Activated CD4-positive, alpha-beta T cell treated with anti-CD3 and anti-CD28 coated beads, Interleukin-2, amount 10 ng/mL, durations not matched to agents 24 days and 14 days (primary cell): Measurements from ENCODE around the gene HERC5. TPM values are rescaled to one million over a fixed set of nuclear protein-coding genes. Genes with fewer than 3 reads are reported as not detected.
A peak's percentile ranks its signal among the peaks of the same experiment; 100 is the strongest.

Experiments
- DNase-seq: peaks from one replicate; pipeline ENCODE4 v3.0.0; 2022
- H3K27ac Mint-ChIP-seq: one replicate; pipeline ENCODE4 v1.8.0; 2022; ENCODE audit warnings: mild to moderate bottlenecking, mixed read lengths
- H3K27me3 Mint-ChIP-seq: one replicate; pipeline ENCODE4 v1.8.0; 2022; ENCODE audit warnings: mixed read lengths
- H3K36me3 Mint-ChIP-seq: one replicate; pipeline ENCODE4 v1.8.0; 2022; ENCODE audit warnings: low read depth, mild to moderate bottlenecking, mixed read lengths
- H3K4me1 Mint-ChIP-seq: one replicate; pipeline ENCODE4 v1.8.0; 2021; ENCODE audit warnings: mixed read lengths
- H3K4me3 Mint-ChIP-seq: one replicate; pipeline ENCODE4 v1.8.0; 2022; ENCODE audit warnings: mild to moderate bottlenecking, moderate library complexity, mixed read lengths
- H3K9me3 Mint-ChIP-seq: one replicate; pipeline ENCODE4 v1.8.0; 2021; ENCODE audit warnings: mixed read lengths
- intact Hi-C: fragments of 100-400 bp; cut with micrococcal nuclease; formaldehyde crosslinking; loops from one replicate; pipeline ENCODE4 v1.15.1; 2023
- total RNA-seq: library from RNA; stranded (reverse); gene quantifications from 2 replicates; pipeline ENCODE4 v1.2.3, GENCODE V29; 2022

Gene HERC5
- total RNA-seq, 1 donor from 2014 or later, result 18.1 TPM

DNA sequence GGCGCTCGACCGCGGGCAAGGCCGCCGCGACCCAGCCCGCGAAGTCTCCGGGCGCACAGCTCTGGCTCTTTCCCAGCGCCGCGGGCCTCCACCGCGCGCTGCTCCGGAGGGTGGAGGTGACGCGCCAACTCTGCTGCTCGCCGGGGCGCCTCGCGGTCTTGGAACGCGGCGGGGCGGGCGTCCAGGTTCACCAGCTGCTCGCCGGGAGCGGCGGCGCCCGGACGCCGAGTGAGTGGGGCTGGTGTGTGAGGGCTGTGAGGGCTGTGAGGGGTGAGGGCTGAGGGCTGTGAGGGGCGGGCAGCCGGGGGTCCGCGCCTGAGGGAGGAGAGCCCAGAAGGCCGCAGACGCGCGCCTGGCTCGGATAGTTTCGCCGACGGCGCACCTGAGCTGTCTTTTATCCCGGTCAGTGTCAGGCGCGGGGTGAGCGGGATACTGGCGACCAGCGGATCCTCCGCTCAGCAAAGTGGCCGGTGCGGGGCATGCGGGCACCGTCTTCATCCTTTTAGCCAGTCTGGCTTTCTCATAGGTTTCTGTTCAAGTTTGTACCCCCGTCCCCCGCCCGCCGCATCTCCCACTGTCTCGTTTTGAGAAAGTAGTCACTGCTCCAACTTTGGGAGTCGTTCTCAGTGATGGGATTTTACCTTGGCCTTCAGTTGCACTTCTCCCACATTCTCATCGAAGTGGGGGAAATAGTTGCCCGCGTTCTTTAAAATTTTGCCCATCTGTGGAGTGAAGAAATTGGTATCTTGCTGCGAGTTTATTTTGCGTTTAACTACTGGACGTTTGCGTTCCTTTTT lies 586 bp downstream of the HERC5 start:
- peaks cover 3% of the 10 kb centered on the region for H3K9me3 Mint-ChIP-seq
- intact Hi-C loops, result loop anchor here (1.0 to 10.0 kb wide), 4 partner anchors 75 to 837 kb away; partner anchors contain the start of genes PKD2 and PPM1K
- no peak for DNase-seq
- H3K4me3 Mint-ChIP-seq, result peak overlapping the region; percentile 93
- no peaks in the 10 kb centered on the region for H3K27me3 Mint-ChIP-seq
- H3K36me3 Mint-ChIP-seq, result peaks cover 31% of the 10 kb centered on the region
- peak overlapping the region; percentile 100 for H3K27ac Mint-ChIP-seq
- H3K4me1 Mint-ChIP-seq, result peaks cover 51% of the 10 kb centered on the region

DNA sequence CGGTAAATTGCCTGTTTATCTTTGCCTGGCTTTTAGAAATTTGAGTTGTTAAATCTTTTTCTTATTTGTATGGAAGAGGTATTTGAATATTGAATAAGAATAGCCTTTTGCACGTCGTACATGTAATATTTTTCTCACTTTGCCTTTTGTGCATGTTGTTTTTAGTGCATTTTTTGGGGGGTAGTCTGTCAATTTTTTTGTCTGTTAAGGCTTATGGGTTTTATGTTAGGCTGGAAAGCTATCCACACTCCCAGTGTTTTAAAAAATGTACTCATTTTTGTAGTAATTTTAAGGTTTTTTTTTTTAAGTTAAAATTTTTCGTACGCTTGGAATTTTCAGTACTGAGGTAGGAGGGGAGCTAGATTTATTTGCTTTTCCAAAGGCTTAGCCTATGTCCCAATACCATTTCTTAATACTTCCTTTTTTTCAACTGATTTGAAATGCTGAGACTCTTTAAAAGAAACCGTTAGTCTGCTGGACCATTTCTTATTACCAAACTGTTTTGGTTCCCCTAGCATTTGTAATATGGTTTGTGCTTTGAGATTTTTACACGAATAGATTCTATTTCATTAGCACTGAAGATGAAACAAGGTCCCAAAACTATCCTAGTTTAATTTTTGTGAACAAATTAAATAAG lies 1.3 kb downstream of the HERC5 start:
- Mint-ChIP-seq H3K9me3 (peaks cover 3% of the 10 kb centered on the region), H3K27me3 (no peaks in the 10 kb centered on the region), H3K27ac (peak overlapping the region; percentile 92), H3K4me3 (peak overlapping the region; percentile 93), H3K4me1 (peaks cover 52% of the 10 kb centered on the region), H3K36me3 (peaks cover 31% of the 10 kb centered on the region)
- no peak for DNase-seq
- intact Hi-C loops, result loop anchor here (5.0 to 10.0 kb wide), 2 partner anchors 451 to 837 kb away; partner anchors contain the start of gene PKD2

DNA sequence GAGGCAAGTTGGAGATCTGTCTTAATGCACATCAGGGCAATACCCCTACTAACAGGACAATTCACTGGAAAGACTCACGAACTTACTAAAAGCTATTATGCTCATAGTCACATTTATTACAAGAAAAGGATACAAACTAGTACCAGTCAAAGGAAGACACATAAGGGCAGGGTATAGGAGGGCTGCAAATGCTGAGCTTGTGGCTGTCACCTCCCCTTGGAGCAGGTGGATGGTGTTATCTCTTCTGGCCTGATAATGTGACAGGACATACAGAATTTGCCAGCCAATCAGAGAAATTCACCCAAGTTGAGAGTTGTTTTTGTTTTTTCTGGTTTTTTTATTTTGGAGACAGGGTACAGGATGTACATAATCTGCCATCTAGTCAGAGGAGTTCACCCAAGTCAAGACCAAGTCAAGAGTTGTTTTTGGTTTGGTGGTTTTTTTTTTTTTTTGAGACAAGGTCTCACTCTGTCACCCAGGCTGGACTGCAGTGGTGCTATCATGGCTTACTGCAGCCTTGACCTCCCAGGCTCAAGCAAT lies 8.8 kb downstream of the HERC5 start:
- intact Hi-C loops, result no loop called here
- Mint-ChIP-seq H3K4me3 (no peak overlapping the region), H3K9me3 (no peaks in the 10 kb centered on the region), H3K27me3 (no peaks in the 10 kb centered on the region), H3K27ac (peak overlapping the region; percentile 30), H3K4me1 (peaks cover 28% of the 10 kb centered on the region), H3K36me3 (peaks cover 70% of the 10 kb centered on the region)
- DNase-seq, result peak; percentile 58

DNA sequence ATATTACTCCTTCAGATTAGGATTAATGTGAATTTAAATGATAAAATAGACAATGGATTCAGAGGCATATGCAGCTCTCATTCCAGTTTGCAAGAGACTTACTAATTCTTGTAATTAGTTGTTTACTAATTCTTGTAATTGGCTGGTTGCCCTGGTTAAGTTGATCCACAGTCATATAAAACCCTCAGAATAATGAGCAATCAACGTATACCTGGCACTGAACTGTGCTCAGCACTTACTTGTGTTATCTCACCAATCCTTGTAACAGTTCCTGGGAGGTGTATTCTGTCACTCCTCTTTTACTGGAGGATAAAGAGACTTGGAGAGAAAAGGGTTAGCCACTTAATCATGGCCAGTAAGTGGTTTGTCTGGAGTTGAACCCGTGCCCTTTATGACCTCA lies 10.5 kb downstream of the HERC5 start:
- intact Hi-C loops, result no loop called here
- Mint-ChIP-seq H3K27me3 (no peaks in the 10 kb centered on the region), H3K27ac (no peak overlapping the region), H3K4me3 (no peak overlapping the region), H3K36me3 (peaks cover 72% of the 10 kb centered on the region), H3K9me3 (no peaks in the 10 kb centered on the region), H3K4me1 (peaks cover 15% of the 10 kb centered on the region)
- DNase-seq, result peak; percentile 37

DNA sequence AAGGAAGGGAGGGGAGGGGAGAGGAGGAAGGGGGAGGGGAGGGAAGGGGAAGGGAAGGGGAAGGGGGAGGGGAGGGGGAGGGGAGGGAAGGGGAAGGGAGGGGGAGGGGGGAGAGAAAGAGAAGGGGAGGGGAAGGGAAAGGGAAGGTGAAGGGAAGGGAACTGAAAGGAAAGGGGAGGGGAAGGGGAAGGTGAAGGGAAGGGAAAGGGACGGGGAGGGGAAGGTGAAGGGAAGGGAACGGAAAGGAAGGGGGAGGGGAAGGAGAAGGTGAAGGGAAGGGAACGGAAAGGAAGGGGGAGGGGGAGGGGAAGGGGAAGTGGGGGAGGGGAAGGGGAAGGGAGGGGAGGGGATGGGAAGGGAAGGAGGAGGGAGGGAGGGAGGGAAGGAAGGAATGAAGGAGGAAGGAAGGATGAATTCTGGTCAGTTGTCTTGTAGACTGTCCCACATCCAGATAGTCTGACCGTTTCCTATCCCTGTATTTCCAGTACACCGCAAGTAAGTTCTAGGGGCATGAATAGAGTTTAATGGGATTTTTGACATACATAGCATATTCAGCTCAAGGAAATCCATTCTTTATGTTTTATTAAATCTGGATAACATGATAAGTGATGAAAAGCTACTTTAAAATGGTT lies 20.4 kb downstream of the HERC5 start:
- H3K4me3 Mint-ChIP-seq, result no peak overlapping the region
- H3K9me3 Mint-ChIP-seq, result no peaks in the 10 kb centered on the region
- peaks cover 4% of the 10 kb centered on the region for H3K4me1 Mint-ChIP-seq
- no peak for DNase-seq
- intact Hi-C loops, result no loop called here
- H3K27me3 Mint-ChIP-seq, result no peaks in the 10 kb centered on the region
- H3K36me3 Mint-ChIP-seq, result peaks cover 50% of the 10 kb centered on the region
- no peak overlapping the region for H3K27ac Mint-ChIP-seq

DNA sequence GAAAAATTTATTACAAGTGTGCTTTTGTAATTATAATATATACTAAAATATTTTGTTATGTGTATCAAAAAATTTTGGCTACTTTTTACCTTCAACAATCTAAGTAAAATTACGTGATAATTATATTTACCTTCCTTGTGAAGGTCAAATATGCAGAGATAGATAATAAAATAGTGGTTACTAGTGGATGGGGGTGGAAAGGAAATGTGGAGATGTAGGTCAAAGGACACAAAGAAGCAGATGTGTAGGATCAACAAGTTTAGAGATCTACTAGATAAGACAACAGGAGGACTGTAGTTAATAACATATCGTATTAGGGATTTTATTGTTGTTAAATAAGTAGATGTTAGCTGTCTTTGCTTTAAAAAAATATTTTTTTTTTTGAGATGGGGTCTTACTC lies 21.3 kb downstream of the HERC5 start:
- Mint-ChIP-seq H3K4me3 (no peak overlapping the region), H3K27me3 (no peaks in the 10 kb centered on the region), H3K4me1 (peaks cover 2% of the 10 kb centered on the region), H3K36me3 (peaks cover 44% of the 10 kb centered on the region), H3K9me3 (no peaks in the 10 kb centered on the region), H3K27ac (no peak overlapping the region)
- no peak for DNase-seq
- intact Hi-C loops, result no loop called here

DNA sequence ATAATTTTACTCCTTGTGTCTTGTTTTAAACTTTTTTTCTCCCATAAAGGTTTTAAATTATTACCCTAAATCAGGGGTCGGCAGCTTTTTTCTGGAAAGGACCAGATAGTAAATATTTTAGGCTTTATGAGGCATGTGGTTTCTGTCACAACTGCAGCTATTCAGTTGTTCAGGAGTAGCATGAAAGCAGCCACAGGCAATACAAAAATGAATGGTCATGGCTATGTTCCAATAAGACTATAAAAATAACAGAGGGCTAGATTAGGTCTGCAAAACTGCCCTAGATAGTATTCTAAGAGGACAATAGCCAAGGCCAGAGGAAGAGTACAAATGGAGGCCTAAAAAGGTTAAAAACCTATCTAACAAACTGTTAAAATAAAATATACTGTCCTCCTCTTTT lies 24.6 kb downstream of the HERC5 start:
- Mint-ChIP-seq H3K27ac (no peak overlapping the region), H3K9me3 (no peaks in the 10 kb centered on the region), H3K36me3 (peaks cover 36% of the 10 kb centered on the region), H3K4me3 (no peak overlapping the region), H3K4me1 (no peaks in the 10 kb centered on the region), H3K27me3 (no peaks in the 10 kb centered on the region)
- intact Hi-C loops, result no loop called here
- DNase-seq, result no peak

DNA sequence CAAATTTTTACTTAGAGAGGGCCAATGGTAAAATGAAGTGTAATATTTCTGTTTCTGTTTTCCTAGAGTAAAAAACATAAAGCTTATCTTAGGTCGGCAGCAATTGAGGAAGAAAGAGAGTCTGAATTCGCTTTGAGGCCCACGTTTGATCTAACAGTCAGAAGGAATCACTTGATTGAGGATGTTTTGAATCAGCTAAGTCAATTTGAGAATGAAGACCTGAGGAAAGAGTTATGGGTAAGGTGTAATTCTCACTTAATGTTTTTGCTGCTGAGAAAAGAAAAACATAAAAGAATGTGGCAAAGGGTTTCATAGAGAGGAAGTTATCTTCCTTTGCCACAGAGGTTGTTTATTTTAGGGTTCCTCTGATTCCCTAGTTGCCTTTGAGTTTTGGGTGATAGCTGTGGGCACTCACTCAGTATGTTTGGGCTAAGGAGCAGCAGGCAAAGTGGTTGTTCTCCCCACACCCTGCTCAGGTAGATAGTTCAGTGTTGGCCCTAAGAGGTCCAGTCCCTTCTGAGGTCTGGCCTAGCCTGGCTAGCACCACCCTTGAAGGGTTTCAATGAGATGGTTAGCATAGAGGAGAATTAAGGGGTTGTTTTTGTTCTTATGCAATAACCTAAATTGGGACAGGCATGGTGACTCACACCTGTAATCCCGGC lies 32.3 kb downstream of the HERC5 start:
- H3K36me3 Mint-ChIP-seq, result peaks cover 54% of the 10 kb centered on the region
- intact Hi-C loops, result loop anchor here (1.0 kb wide), 1 partner anchor 33 kb away; no protein-coding TSS in a partner anchor

DNA sequence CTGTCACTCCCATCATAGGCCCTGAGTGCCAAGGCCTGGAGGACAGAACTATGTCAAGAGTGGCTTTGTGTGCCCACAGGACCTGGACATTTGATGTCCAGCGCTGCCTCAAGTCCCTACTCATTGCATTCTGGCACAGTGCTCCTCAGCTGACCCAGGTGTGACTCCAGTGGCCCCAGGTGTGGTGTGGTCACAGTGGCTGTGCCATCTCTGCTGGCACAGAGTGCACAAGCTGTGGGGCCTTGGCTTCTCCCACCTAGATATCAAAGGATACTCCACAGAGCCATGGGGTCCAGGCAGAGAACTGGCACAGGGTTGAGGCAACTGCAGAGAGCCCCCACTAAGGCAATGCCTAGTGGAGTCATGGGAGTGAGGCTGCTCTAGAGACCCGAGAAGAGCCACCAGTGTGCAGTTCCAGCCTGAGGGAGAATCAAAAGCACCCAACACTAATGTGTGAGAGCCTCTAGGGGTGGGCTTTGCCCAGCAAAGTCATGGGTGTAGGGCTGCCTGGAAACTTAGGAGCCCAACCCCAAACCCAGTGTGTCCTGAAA lies 41.0 kb downstream of the HERC5 start:
- H3K9me3 Mint-ChIP-seq, result no peaks in the 10 kb centered on the region
- DNase-seq, result no peak
- no peak overlapping the region for H3K4me3 Mint-ChIP-seq
- H3K36me3 Mint-ChIP-seq, result peaks cover 58% of the 10 kb centered on the region
- peaks cover 5% of the 10 kb centered on the region for H3K4me1 Mint-ChIP-seq
- H3K27ac Mint-ChIP-seq, result no peak overlapping the region
- H3K27me3 Mint-ChIP-seq, result no peaks in the 10 kb centered on the region
- intact Hi-C loops, result no loop called here

More for the DNA sequence above, 32.3 kb downstream of the HERC5 start:
- Mint-ChIP-seq H3K27ac (peak overlapping the region; percentile 82), H3K4me1 (peaks cover 20% of the 10 kb centered on the region), H3K9me3 (no peaks in the 10 kb centered on the region), H3K27me3 (no peaks in the 10 kb centered on the region), H3K4me3 (peak overlapping the region; percentile 20)
- DNase-seq, result no peak

DNA sequence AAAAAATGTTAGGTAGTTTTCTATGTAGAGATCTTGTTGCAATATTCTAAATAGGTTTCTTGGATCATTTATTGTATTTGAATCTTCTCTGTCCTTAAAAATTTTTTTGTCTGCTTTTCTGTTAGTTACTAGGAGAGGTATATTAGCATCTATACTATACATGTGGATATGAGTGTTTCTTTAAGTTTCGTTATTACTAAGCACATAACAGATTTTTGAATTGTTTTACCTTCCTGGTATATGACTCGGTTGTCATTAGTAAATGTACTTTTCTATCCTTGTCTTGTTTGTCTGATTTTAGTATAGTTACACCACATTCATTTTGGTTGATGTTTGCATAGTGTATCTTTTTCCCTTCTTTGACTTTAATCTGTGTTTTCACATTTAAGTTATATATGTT lies 46.4 kb downstream of the HERC5 start:
- Mint-ChIP-seq H3K27ac (no peak overlapping the region), H3K36me3 (peaks cover 51% of the 10 kb centered on the region), H3K27me3 (no peaks in the 10 kb centered on the region), H3K9me3 (no peaks in the 10 kb centered on the region), H3K4me1 (peaks cover 10% of the 10 kb centered on the region), H3K4me3 (no peak overlapping the region)
- no peak for DNase-seq
- intact Hi-C loops, result no loop called here

DNA sequence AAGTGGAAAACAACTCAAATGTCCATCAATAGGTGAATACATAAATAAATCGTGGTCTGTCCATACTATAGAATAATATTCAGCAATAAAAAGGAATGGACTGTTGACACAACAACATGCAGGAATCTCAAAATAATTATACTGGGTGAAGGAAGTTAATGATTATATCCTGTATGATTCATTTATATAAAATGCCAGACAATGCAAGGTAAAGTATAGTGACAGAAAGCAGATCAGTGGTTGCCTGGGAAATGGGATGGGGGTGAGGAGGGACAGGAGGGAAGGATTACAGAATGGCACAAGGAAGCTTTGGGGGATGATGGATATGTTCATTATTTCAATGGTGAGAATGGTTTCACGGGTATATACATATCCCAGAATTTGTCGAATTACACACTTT lies 54.3 kb downstream of the HERC5 start:
- Mint-ChIP-seq H3K27ac (no peak overlapping the region), H3K9me3 (no peaks in the 10 kb centered on the region), H3K36me3 (peaks cover 5% of the 10 kb centered on the region), H3K27me3 (peaks cover 2% of the 10 kb centered on the region), H3K4me1 (no peaks in the 10 kb centered on the region), H3K4me3 (no peak overlapping the region)
- intact Hi-C loops, result loop anchor here (10.0 kb wide), 1 partner anchor 656 kb away; no protein-coding TSS in a partner anchor
- DNase-seq, result no peak

DNA sequence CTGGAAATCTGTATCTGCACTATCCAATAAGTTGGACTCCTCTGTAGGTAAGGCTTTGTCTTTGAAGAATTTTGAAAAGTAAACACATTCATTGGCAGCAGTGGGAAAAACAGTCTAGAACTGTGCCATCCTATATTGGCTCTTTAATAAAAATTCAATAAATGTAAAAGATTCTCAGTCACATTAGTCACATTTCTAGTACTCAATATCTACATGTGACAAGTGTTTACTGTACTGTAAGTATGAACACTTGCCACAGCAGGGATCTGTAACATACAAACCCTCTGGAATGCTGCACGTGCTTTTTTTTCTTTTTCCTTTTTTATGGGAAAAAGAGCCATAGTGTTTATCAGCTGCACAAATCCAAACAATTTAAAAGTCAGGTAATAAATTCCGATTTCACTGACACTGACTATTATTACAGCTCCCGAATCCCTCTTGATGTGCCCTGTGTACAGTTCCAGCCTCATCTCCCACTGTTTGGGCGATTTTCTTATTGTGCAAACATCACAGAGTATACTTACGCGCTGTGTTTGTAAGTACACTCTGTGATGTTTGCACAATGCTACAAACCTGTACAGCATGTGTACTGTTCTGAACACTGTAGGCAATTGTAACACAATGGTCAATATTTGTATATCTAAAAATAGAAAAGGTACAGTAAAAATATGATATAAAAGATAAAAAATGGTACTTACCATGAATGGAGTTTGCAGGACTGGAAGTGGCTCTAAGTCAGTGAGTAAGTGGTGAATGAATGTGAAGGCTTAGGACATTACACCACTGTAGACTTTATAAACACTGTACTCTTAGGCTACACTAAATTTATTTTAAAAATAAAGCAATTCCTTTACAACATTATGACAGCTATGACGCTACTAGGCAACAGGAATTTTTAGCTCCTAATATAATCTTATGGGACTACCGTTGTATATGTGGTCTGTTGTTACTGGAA lies 57.9 kb downstream of the HERC5 start:
- Mint-ChIP-seq H3K4me1 (peaks cover 3% of the 10 kb centered on the region), H3K27me3 (peaks cover 2% of the 10 kb centered on the region), H3K36me3 (no peaks in the 10 kb centered on the region), H3K27ac (no peak overlapping the region), H3K4me3 (no peak overlapping the region), H3K9me3 (no peaks in the 10 kb centered on the region)
- intact Hi-C loops, result loop anchor here (1.0 to 10.0 kb wide), 4 partner anchors 146 to 660 kb away; no protein-coding TSS in a partner anchor
- DNase-seq, result no peak
